HL-60 (cell line): ENCODE measurements around the gene GID8.

ENCODE experiments used
- DNase-seq, 2 experiments: peaks; one replicate each; pipeline ENCODE4 v3.0.0-alpha.2; 2010 to 2020; ENCODE audit warnings: low read depth in 1 of 2, low spot score in 1 of 2
- H3K27ac ChIP-seq: fragments of 250-450 bp; sonication (Bioruptor Pico); replicated peaks from 2 replicates; pipeline ENCODE4 v1.5.1; 2020; ENCODE audit warnings: mild to moderate bottlenecking, moderate library complexity
- H3K27me3 ChIP-seq: fragments of 250-450 bp; sonication (Bioruptor Pico); 2 replicates; pipeline ENCODE4 v1.5.1; 2021; ENCODE audit warnings: mild to moderate bottlenecking, moderate library complexity; ENCODE audit not compliant: insufficient read depth, poor library complexity, severe bottlenecking
- H3K4me3 ChIP-seq: replicated peaks from 2 replicates; pipeline ENCODE4 v1.5.1; 2011; ENCODE audit warnings: mild to moderate bottlenecking, control low read depth, low read length; ENCODE audit not compliant: insufficient read depth
- GABPA ChIP-seq: IDR thresholded peaks from 2 replicates; pipeline ENCODE4 v1.6.1; 2012; ENCODE audit warnings: low read depth
- POLR2AphosphoS5 ChIP-seq: IDR thresholded peaks from 2 replicates; pipeline ENCODE4 v1.6.1; 2012; ENCODE audit warnings: low read depth
- REST ChIP-seq: IDR thresholded peaks from 2 replicates; pipeline ENCODE4 v1.6.1; 2012; ENCODE audit warnings: low read depth; ENCODE audit not compliant: insufficient replicate concordance
- SPI1 ChIP-seq: IDR thresholded peaks from 2 replicates; pipeline ENCODE4 v1.6.1; 2012; ENCODE audit warnings: low read depth, mild to moderate bottlenecking, borderline replicate concordance
- TF ChIP-seq, protein P1 (sequence below): IDR thresholded peaks from one replicate; pipeline ENCODE4 v1.5.1; 2011; ENCODE audit warnings: low read length, control low read depth, inconsistent platforms; ENCODE audit not compliant: insufficient read depth

GID8 gene

DNA sequence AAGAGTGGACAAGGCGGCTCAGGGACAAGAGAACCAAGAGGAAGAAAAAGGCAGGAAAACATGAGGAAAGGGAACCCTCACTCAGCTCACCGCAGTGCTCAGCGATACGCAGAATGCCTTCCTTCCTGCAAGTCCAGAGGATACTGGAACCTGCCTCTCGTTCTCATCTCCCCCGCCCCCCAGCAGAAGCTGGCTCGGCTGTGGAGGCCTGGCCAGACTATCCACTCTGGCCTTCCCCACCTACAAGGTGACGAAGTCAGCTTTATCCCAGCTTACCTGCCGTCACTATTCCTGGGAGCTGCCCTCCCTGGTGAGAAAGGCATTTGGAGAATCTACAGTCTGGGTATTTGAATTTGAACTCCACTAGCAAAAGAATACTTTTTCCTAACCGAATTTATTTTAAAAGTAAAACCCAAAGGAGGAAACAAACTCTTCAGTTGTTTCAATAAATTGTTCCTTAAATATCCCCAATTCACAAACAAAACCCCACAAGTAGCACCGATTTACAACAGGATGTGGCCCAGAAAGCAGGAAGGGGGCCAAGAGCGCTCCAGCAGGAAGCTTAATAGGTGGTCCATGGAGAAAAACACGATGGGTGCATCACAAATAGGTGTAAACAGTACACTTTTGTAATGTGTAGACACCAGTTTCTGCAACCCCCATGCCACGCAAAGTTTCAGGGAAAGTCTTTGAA lies 9.6 kb upstream of the GID8 start:
- Histone ChIP-seq H3K27me3 (no peaks in the 10 kb centered on the region), H3K4me3 (peak overlapping the region; percentile 46), H3K27ac (peak overlapping the region; percentile 51)
- no peak for DNase-seq
- TF ChIP-seq SPI1, result no peak
- TF ChIP-seq, protein P1, sequence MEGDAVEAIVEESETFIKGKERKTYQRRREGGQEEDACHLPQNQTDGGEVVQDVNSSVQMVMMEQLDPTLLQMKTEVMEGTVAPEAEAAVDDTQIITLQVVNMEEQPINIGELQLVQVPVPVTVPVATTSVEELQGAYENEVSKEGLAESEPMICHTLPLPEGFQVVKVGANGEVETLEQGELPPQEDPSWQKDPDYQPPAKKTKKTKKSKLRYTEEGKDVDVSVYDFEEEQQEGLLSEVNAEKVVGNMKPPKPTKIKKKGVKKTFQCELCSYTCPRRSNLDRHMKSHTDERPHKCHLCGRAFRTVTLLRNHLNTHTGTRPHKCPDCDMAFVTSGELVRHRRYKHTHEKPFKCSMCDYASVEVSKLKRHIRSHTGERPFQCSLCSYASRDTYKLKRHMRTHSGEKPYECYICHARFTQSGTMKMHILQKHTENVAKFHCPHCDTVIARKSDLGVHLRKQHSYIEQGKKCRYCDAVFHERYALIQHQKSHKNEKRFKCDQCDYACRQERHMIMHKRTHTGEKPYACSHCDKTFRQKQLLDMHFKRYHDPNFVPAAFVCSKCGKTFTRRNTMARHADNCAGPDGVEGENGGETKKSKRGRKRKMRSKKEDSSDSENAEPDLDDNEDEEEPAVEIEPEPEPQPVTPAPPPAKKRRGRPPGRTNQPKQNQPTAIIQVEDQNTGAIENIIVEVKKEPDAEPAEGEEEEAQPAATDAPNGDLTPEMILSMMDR, result no peak

- no peaks in the 10 kb centered on the region for H3K27me3 ChIP-seq
- peak overlapping the region; percentile 51 for H3K27ac ChIP-seq
- TF ChIP-seq REST (no peak), POLR2AphosphoS5 (peak; percentile 28; the same call in 1 of the 2 replicates), GABPA (no peak), SPI1 (peak; percentile 60)
- peak in 1 of 2 experiments; percentile 56 for DNase-seq
- H3K4me3 ChIP-seq, result peak overlapping the region; percentile 46
Observed at GRCh38 chr20:62929051-62929538, 8.9 kb upstream of the GID8 start.

- TF ChIP-seq SPI1, result peak; percentile 12; the same call in 1 of the 2 replicates
- no peak for TF ChIP-seq GABPA
- Histone ChIP-seq H3K4me3 (no peak overlapping the region), H3K27me3 (no peaks in the 10 kb centered on the region), H3K27ac (no peak overlapping the region)
- DNase-seq, result peak in 1 of 2 experiments; percentile 19
Observed at GRCh38 chr20:62931464-62931863, 6.5 kb upstream of the GID8 start.

DNA sequence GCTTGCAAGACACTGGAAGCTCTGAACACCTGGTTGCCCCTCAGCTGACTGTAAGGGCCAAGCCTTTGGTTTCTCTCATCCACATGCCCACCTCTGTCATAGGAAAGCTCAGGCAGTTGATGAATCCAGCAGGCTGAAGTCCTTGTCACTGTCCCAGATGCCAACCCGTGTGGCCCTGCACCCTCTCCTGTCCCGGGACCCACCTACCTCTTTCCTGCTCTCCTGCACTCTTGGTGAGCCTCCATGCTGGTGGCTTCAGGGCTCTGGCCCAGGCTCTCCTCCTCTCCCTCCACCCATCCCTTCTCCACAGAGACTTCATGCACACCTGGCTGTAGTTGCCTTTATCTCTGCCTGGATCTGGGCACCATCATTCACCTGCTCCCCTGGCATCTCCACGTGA lies 4.0 kb upstream of the GID8 start:
- no peak overlapping the region for H3K27ac ChIP-seq
- no peak for DNase-seq

More for the DNA sequence above, 4.0 kb upstream of the GID8 start:
- Histone ChIP-seq H3K4me3 (no peak overlapping the region), H3K27me3 (no peaks in the 10 kb centered on the region)
- no peak for TF ChIP-seq GABPA
- TF ChIP-seq POLR2AphosphoS5, result no peak
- no peak for TF ChIP-seq SPI1
- TF ChIP-seq REST, result no peak
- TF ChIP-seq, protein P1, result no peak
